LNCAP (cell line): ENCODE results near the gene GALNT12.

Source experiments
- TF ChIP-seq, protein P1 (sequence below): fragments of 450-650 bp; IDR thresholded peaks from 2 replicates; pipeline ENCODE4 v1.5.1; 2017; ENCODE audit warnings: mild to moderate bottlenecking

The GALNT12 gene

DNA sequence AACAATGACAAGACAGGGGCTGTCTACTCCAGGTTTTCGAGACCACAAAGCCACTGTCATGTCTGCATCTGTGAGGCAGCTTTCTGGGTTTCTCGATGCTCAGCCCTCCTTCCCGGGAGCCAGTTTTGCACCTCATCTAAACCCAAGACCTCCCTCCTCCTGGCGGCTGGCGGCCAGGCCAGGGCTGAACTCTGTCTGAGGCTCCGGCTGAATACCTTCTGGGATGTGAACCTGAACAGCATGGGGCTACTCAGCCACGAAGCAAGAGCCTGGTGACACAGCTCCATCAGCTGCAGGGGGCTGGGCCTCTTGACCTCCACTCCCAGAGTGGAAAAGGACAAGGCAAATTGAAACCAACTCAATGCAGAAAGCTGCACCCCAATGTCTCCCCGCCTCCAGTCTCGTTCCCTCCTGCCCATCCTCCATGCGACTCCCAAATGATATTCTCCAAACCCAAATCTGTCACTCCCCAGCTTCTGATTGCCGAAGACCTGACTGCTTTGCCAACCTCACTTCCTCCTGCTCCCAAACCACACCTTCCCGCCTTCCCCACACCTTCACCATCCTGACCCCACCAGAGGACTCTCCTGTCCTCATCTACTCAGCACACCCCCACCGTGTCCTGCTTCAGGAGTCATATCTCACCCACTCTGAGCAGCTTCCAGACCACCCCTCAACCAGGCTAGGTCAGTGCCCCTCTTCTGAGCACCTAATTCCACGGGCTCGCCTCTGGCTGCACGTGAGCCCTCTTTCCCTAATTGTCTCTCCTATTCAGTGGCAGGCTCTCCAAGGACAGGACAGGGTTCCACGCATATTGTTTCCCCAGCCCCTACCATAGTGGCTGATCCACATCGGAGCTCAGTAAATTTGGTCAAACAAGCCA, 15.6 kb upstream of the GALNT12 start:
- TF ChIP-seq, protein P1, sequence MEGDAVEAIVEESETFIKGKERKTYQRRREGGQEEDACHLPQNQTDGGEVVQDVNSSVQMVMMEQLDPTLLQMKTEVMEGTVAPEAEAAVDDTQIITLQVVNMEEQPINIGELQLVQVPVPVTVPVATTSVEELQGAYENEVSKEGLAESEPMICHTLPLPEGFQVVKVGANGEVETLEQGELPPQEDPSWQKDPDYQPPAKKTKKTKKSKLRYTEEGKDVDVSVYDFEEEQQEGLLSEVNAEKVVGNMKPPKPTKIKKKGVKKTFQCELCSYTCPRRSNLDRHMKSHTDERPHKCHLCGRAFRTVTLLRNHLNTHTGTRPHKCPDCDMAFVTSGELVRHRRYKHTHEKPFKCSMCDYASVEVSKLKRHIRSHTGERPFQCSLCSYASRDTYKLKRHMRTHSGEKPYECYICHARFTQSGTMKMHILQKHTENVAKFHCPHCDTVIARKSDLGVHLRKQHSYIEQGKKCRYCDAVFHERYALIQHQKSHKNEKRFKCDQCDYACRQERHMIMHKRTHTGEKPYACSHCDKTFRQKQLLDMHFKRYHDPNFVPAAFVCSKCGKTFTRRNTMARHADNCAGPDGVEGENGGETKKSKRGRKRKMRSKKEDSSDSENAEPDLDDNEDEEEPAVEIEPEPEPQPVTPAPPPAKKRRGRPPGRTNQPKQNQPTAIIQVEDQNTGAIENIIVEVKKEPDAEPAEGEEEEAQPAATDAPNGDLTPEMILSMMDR = no peak

DNA sequence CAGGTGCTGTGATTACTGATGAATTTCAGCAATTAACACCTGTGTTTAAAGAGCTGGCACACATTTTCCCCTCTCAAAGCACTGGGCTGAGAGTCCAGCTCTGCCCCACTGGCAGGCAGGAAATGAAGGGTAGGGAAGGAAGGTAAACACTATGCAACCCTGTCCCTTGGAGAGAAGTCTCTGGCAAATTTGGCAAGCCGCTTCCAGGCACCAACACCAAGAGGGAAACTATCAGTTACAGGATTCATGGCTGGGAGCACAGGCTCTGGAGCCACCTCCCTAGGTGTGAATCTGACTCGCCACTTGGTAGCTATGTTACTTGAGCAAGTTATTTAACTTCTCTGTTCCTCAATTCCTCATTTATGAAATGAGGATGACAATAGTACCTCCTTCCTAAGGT, 14.4 kb upstream of the GALNT12 start:
- TF ChIP-seq, protein P1 = no peak

DNA sequence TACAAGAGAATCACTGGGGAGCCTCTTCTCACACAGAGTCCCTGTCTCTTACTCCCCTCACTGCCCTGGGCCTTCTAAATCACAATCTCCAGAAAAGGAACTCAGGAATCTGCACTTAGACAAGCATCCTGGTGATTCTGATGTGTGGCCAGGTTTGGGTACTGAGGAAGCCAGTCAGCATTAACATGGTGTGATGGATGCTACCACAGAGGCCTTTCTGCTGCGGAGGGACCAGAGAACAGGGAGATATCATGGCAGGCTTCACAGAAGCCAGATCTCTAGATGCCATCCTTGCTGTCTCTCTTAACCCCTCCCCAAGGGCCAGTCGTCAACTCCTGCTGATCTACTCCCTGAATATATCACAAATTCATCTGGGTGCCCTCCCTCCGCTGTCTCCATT, 12.7 kb upstream of the GALNT12 start:
- TF ChIP-seq, protein P1 = no peak

DNA sequence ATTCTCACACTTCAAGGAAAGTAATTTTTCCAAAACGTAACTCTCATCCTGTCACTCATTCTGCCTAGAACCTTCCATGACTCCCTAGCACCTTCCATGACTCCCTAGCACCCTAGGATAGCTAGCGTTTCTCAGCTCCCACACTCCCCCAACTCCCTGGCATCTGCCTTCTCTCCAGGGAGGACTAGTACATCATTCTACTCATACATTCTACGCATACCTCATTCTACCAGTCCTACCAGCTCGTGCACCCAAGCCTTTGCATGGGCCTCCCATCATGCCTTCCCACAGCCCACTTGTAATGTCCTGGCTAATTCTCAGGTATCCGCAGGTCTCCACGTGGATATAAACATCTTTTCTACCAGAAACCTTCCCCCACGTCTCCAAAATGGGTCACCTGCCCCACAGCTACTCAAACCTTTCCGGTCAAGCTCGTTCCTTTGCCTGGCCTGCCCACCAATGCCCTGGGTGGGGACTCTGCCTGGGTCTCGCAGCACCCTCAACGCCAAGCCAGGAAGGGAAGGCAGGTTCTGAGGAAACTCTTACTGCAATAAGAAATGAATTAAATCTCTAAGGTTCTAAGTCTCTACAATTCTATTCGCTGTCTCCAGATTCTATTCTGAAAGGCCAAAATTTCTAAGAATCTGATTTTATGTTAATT, 12.0 kb upstream of the GALNT12 start:
- TF ChIP-seq, protein P1 = no peak

DNA sequence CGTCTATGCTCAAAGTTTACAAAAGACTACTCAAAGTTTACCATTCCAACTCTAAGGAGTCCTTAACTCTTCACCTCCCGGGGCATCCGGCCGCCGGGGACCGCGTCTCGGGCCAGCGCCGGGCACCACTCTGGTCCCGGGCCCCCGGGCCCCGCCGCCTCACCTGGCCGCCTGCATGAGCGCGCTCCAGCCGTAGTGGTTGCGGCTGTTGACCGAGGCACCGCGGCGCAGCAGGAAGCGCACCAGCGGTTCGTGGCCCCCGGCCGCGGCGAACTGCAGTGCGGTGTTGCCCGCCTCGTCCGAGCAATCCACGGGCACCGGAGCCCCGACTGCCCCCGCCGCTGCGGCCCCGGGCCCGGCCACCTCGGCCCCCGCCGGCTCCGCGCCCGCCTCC, 11.5 kb upstream of the GALNT12 start:
- TF ChIP-seq, protein P1 = no peak

DNA sequence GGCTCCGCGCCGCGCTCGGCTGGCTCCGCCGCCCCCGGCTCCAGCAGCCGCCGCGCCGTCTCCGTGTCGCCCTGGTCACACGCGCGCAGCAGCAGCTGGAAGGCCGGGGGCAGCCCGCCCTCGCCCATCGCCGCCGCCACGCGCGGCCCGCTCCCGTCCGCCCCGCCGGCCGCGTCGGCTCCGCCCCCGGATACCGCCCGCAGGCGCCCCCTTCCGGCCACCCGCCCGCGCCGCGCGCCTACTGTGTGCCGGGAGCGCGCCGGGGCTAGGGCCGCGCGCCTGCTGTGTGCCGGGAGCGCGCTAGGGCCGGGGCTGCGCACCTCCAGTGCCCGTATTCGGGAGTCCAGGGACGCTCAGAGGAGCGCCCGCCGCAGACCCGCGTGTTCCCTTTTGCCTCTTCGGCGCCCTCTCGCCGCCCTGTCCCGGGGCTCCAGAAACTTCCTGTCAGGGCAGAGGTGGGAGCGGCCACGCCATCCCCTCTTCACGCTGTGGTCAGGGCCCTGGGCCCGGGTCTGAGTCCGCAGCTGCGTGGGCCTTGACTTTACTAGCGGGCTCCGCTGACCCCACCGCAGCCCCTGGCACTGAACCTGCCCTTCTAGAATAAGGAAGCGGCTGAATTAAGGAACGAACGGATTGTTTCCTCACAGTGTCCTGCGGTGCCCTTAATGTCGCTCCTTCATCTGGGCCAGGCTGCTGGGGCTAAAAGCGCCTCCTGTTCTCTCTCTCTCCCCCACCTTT, 10.9 kb upstream of the GALNT12 start, which contains the start of gene ANKS6:
ANKS6 (minus strand) TSS at position 192 of the 738 bp plus-strand sequence; CDS start at position 128, 64 bp downstream.
- TF ChIP-seq, protein P1 = peak; percentile 75

DNA sequence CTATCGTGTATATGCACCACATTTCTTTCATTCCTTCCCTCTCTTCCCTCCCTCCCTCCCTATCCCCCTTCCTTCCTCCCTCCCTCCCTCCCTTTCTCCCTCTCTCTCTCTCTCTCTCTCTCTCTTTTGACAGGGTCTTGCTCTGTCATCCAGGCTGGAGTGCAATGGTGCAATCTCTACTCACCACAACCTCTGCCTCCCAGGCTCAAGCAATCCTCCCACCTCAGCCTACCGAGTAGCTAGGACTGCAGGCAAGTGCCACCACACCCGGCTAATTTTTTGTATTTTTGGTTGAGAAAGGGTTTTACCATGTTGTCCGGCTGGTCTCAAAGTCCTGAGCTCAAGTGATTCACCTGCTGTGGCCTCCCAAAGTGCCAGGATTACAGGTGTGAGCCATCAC, 10.0 kb upstream of the GALNT12 start:
- TF ChIP-seq, protein P1 = no peak
